LNCaP clone FGC (cell line): ENCODE results near the gene BMPR1B.
"Not testable (repeated sequence)": the region's sequence is repeated elsewhere in the genome, so short reads cannot be mapped to it uniquely, and the experiment has no call there.

Source experiments
- DNase-seq: peaks from one replicate; pipeline ENCODE4 v3.0.0-alpha.2; 2011; ENCODE audit warnings: low read depth
- H3K4me3 ChIP-seq: 2 replicates; pipeline ENCODE4 v1.5.1; 2011; ENCODE audit warnings: mild to moderate bottlenecking, low read depth, low read length, control low read depth
- TF ChIP-seq, protein P1 (sequence below): IDR thresholded peaks from 2 replicates; pipeline ENCODE4 v1.5.1; 2012; ENCODE audit warnings: mild to moderate bottlenecking; ENCODE audit not compliant: control insufficient read depth, insufficient read depth; ENCODE audit errors: extremely low read depth

BMPR1B gene

GRCh38 chr4:95159384-95159783 is 401.6 kb downstream of the BMPR1B start:
- H3K4me3 ChIP-seq: no peak overlapping the region
- no peak for DNase-seq
- TF ChIP-seq, protein P1, sequence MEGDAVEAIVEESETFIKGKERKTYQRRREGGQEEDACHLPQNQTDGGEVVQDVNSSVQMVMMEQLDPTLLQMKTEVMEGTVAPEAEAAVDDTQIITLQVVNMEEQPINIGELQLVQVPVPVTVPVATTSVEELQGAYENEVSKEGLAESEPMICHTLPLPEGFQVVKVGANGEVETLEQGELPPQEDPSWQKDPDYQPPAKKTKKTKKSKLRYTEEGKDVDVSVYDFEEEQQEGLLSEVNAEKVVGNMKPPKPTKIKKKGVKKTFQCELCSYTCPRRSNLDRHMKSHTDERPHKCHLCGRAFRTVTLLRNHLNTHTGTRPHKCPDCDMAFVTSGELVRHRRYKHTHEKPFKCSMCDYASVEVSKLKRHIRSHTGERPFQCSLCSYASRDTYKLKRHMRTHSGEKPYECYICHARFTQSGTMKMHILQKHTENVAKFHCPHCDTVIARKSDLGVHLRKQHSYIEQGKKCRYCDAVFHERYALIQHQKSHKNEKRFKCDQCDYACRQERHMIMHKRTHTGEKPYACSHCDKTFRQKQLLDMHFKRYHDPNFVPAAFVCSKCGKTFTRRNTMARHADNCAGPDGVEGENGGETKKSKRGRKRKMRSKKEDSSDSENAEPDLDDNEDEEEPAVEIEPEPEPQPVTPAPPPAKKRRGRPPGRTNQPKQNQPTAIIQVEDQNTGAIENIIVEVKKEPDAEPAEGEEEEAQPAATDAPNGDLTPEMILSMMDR: no peak

DNA sequence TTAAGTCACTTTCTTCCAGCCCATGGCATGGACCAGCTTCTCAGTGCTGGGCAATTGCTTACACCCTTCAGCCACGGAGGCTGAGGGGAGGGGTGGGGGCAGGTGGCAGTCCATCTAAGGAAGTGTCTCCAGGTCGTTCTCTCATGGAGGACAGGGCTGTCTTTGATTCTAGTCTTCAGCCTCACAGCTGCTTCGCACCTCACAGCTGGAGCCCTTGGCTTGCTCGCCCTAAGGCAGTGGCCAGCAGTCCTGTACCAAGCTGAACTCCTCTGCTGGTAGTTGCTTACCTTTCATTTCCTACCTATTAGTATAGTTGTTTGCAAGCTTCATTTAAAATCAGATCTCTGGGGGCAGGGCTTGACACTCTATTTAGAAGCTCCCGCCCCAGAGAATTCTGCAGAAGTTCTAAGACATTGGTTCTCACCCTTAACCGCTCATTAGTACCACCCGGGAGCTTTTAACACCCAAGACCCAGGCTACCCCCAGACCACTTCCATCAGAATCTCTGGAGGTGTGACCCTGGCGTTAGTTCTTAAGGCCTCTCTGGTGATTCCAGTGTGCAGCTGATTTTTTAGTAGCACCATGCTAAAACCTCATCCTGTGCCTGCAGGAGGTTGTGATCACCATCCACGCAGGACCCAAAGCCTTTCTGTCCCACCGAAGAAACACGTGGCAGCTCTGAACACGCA is 404.2 kb downstream of the BMPR1B start:
- H3K4me3 ChIP-seq: no peak overlapping the region
- DNase-seq: no peak
- TF ChIP-seq, protein P1: no peak

- TF ChIP-seq, protein P1: no peak
- H3K4me3 ChIP-seq: no peak overlapping the region
- DNase-seq: no peak
Observed at GRCh38 chr4:95162867-95163266, 405.1 kb downstream of the BMPR1B start.

- TF ChIP-seq, protein P1: peak; percentile 71
- DNase-seq: peak; percentile 61
- H3K4me3 ChIP-seq: no peak overlapping the region
Observed at GRCh38 chr4:95165926-95166524, 408.3 kb downstream of the BMPR1B start.

GRCh38 chr4:95167805-95168204 is 410.1 kb downstream of the BMPR1B start:
- H3K4me3 ChIP-seq: no peak overlapping the region
- TF ChIP-seq, protein P1: peak; percentile 20; the same call in 1 of the 2 replicates

GRCh38 chr4:95170176-95170575 is 412.4 kb downstream of the BMPR1B start:
- no peak for DNase-seq
- H3K4me3 ChIP-seq: no peak overlapping the region
- TF ChIP-seq, protein P1: no peak

More at GRCh38 chr4:95167805-95168204, 410.1 kb downstream of the BMPR1B start:
- no peak for DNase-seq

GRCh38 chr4:95171377-95171776 is 413.6 kb downstream of the BMPR1B start:
- H3K4me3 ChIP-seq, DNase-seq: not testable (repeated sequence)
